ENCODE data around the gene BRIP1. TPM values are rescaled to one million over a fixed set of nuclear protein-coding genes. Genes with fewer than 3 reads are reported as not detected.
A peak's percentile ranks its signal among the peaks of the same experiment; 100 is the strongest.

BRIP1 gene
- total and polyA plus RNA-seq, 9 of the 15 experiments (the other 6 are each of a cell fraction or from before 2014, with no cell fraction given), result 2.4 to 17.5 (median 11.2) TPM

GRCh38 chr17:61837175-61838051, 25.9 kb downstream of the BRIP1 start (continued):
- no peak for TF ChIP-seq CTBP1 (IDR thresholded peaks at IDR 0.05; ENCODE audit: borderline replicate concordance)
- no peak for TF ChIP-seq HCFC1 (IDR thresholded peaks at IDR 0.05; ENCODE audit: low read depth, low read length)
- TF ChIP-seq ZNF512 (tag; IDR thresholded peaks at IDR 0.05), result peak; percentile 53; the same call in 1 of the 2 replicates
- peak; percentile 90 for TF ChIP-seq EWSR1 (IDR thresholded peaks at IDR 0.05; ENCODE audit: borderline replicate concordance, low read depth, partially characterized antibody)
- no peak for TF ChIP-seq TRIM24 (IDR thresholded peaks at IDR 0.05)

- peaks cover 10% of the 10 kb centered on the region; the same call in 1 of the 3 replicates for H3K36me3 ChIP-seq (ENCODE audit: control insufficient read depth, insufficient read depth, low read length)
- H3K79me2 ChIP-seq (ENCODE audit: control insufficient read depth, insufficient read depth, low read length), result no peaks in the 10 kb centered on the region
- no TSS peak for BruUV-seq (replicated peaks)
- no peak overlapping the region for H3K9ac ChIP-seq (ENCODE audit: insufficient read depth in 1 of 2, low read depth in 2 of 2, low read length in 2 of 2)
- CTCF ChIA-PET (ENCODE audit: low intra/inter-chr PET ratio), result interaction anchor here (0.7 to 1.9 kb wide), 5 partner anchors 201 to 1114 kb away, joined by 4 to 14 read pairs (median 5); no protein-coding TSS in a partner anchor
- DNase-seq (ENCODE audit: extremely low read depth in 1 of 4, low spot score in 3 of 4) (no peak), FAIRE-seq (no peak), ATAC-seq (no peak)
- no peaks in the 10 kb centered on the region for H3K9me3 ChIP-seq (replicated peaks; ENCODE audit: control insufficient read depth, insufficient read depth, low read depth, low read length)
- no peaks in the 10 kb centered on the region for H4K20me1 ChIP-seq (replicated peaks; ENCODE audit: control insufficient read depth, insufficient read depth, low read length)
- H3K4me2 ChIP-seq (ENCODE audit: insufficient read depth, low read length), result no peak overlapping the region
- H3K9me1 ChIP-seq (ENCODE audit: control insufficient read depth, insufficient read depth, low read length), result no peaks in the 10 kb centered on the region
- no peaks in the 10 kb centered on the region for H3K27me3 ChIP-seq (ENCODE audit: control insufficient read depth in 2 of 2, insufficient read depth in 2 of 2, low read length in 2 of 2)
- POLR2A ChIA-PET, result interaction anchor here (0.6 kb wide), 3 partner anchors 174 to 449 kb away, joined by 3 to 4 read pairs (median 3); no protein-coding TSS in a partner anchor
- no peak overlapping the region for H3K4me3 ChIP-seq
- H2AFZ ChIP-seq (ENCODE audit: low read depth, low read length), result no peak overlapping the region
- WGBS (ENCODE audit: insufficient coverage, low coverage, missing lambda C conversion rate), result 67% methylated on average over 3 of the region's 3 CpGs
- intact Hi-C loops (cut with micrococcal nuclease), result loop anchor here (1.0 to 10.0 kb wide), 3 partner anchors 200 to 422 kb away; no protein-coding TSS in a partner anchor
- no peak overlapping the region for H3K27ac ChIP-seq (ENCODE audit: extremely low read depth, low read depth, low read length)
- H3K4me1 ChIP-seq (replicated peaks in 1 of 2; ENCODE audit: control insufficient read depth in 2 of 2, insufficient read depth in 2 of 2, low read length in 2 of 2), result no peaks in the 10 kb centered on the region
- in situ Hi-C loops (cut with MboI), result loop anchor here (5.0 kb wide), 1 partner anchor 199 kb away; no protein-coding TSS in a partner anchor
- no peak for TF ChIP-seq MYBL2 (IDR thresholded peaks at IDR 0.05; ENCODE audit: low read depth)
- no peak for TF ChIP-seq MYBL2 (CRISPR knock-in tag; IDR thresholded peaks at IDR 0.05; ENCODE audit: borderline replicate concordance)
- no peak for TF ChIP-seq E4F1 (CRISPR knock-in tag; IDR thresholded peaks at IDR 0.05; ENCODE audit: borderline replicate concordance)
- TF ChIP-seq TARDBP (IDR thresholded peaks at IDR 0.05), result no peak
- TF ChIP-seq FIP1L1 (IDR thresholded peaks at IDR 0.05; ENCODE audit: low read depth, low read length, poor library complexity, severe bottlenecking), result no peak
- no peak for TF ChIP-seq NCOA4 (IDR thresholded peaks at IDR 0.05; ENCODE audit: partially characterized antibody)
- peak; percentile 39; the same call in 1 of the 2 replicates for TF ChIP-seq C11orf30 (IDR thresholded peaks at IDR 0.05; ENCODE audit: low read depth)
Measured at GRCh38 chr17:61836266-61837174, 26.8 kb downstream of the BRIP1 start.
